SH-SY5Y (cell line): ENCODE measurements around the gene OAT.

Experiments
- GATA2 ChIP-seq: IDR thresholded peaks from 2 replicates; pipeline ENCODE4 v1.6.1; 2011; ENCODE audit warnings: mild to moderate bottlenecking, low read depth, low read length
- GATA3 ChIP-seq: IDR thresholded peaks from 2 replicates; pipeline ENCODE4 v1.6.1; 2011; ENCODE audit warnings: low read depth, mild to moderate bottlenecking, low read length, moderate library complexity

The OAT gene

GRCh38 chr10:124418726-124419501 is at the start of gene OAT:
TSS of gene OAT (minus strand) at chr10:124418923. CDS start at chr10:124412171, 6,752 bp downstream.
- no peak for TF ChIP-seq GATA2
- TF ChIP-seq GATA3 = no peak

GRCh38 chr10:124467165-124467564 is 48.4 kb upstream of the OAT start:
- TF ChIP-seq GATA2 (no peak), GATA3 (no peak)

- no peak for TF ChIP-seq GATA3
- TF ChIP-seq GATA2 = no peak
Observed at GRCh38 chr10:124465777-124466488, 47.2 kb upstream of the OAT start.

- no peak for TF ChIP-seq GATA3
- TF ChIP-seq GATA2 = no peak
Observed at GRCh38 chr10:124465003-124465776, 46.5 kb upstream of the OAT start.

- no peak for TF ChIP-seq GATA2
- no peak for TF ChIP-seq GATA3
Observed at GRCh38 chr10:124464028-124464965, 45.6 kb upstream of the OAT start.

- TF ChIP-seq GATA2 (no peak), GATA3 (no peak)
Observed at GRCh38 chr10:124462348-124462695, 43.6 kb upstream of the OAT start.

GRCh38 chr10:124461642-124462347 is 43.1 kb upstream of the OAT start, which contains the start of gene LHPP:
TSS of gene LHPP (plus strand) at chr10:124461823. CDS start at chr10:124461863, 40 bp downstream.
- TF ChIP-seq GATA3 (no peak), GATA2 (no peak)

GRCh38 chr10:124460144-124460543 is 41.4 kb upstream of the OAT start:
- TF ChIP-seq GATA2 = no peak
- no peak for TF ChIP-seq GATA3

- TF ChIP-seq GATA3 (no peak), GATA2 (no peak)
Observed at GRCh38 chr10:124459395-124459794, 40.7 kb upstream of the OAT start.

GRCh38 chr10:124458889-124459288 is 40.2 kb upstream of the OAT start:
- TF ChIP-seq GATA2 = no peak
- TF ChIP-seq GATA3 = no peak

- no peak for TF ChIP-seq GATA3
- no peak for TF ChIP-seq GATA2
Observed at GRCh38 chr10:124458473-124458872, 39.8 kb upstream of the OAT start.

- TF ChIP-seq GATA3 (no peak), GATA2 (no peak)
Observed at GRCh38 chr10:124455441-124455840, 36.7 kb upstream of the OAT start.
